D721Med (cell line): ENCODE measurements around the gene NPIPB6.

Experiments used
- DNase-seq: peaks from one replicate; pipeline ENCODE4 v3.0.0; 2011; ENCODE audit warnings: low spot score; ENCODE audit not compliant: insufficient read length
- FAIRE-seq: peaks from 2 replicates; lab custom pipeline; 2011; peaks lifted over from hg19 to GRCh38; lab: Jason Lieb, UNC
- CTCF ChIP-seq: IDR thresholded peaks from 2 replicates; pipeline ENCODE4 v1.5.1; 2012; ENCODE audit warnings: mild to moderate bottlenecking, control low read depth; ENCODE audit not compliant: insufficient read depth; ENCODE audit errors: missing control alignments

Gene NPIPB6

GRCh38 chr16:28311913-28312312 lies 51.4 kb downstream of the NPIPB6 start:
- FAIRE-seq (no peak), DNase-seq (no peak)
- no peak for TF ChIP-seq CTCF

GRCh38 chr16:28311413-28311812 lies 51.9 kb downstream of the NPIPB6 start:
- FAIRE-seq (no peak), DNase-seq (no peak)
- TF ChIP-seq CTCF = no peak

GRCh38 chr16:28310796-28311195 lies 52.5 kb downstream of the NPIPB6 start:
- FAIRE-seq (no peak), DNase-seq (no peak)
- no peak for TF ChIP-seq CTCF

- FAIRE-seq (no peak), DNase-seq (no peak)
- TF ChIP-seq CTCF = no peak
Observed at GRCh38 chr16:28309811-28310311, 53.4 kb downstream of the NPIPB6 start.

- DNase-seq = no peak
- FAIRE-seq = no peak
- no peak for TF ChIP-seq CTCF
Observed at GRCh38 chr16:28308794-28309584, 54.3 kb downstream of the NPIPB6 start.

- no peak for TF ChIP-seq CTCF
- FAIRE-seq = no peak
- no peak for DNase-seq
Observed at GRCh38 chr16:28307936-28308335, 55.4 kb downstream of the NPIPB6 start.

GRCh38 chr16:28304214-28304613 lies 59.1 kb downstream of the NPIPB6 start:
- DNase-seq (no peak), FAIRE-seq (no peak)
- no peak for TF ChIP-seq CTCF
